Naive thymus-derived CD4-positive, alpha-beta T cell (primary cell): ENCODE data around the gene DENND6B. TPM values are rescaled to one million over a fixed set of nuclear protein-coding genes. Genes with fewer than 3 reads are reported as not detected.
"Not testable (repeated sequence)": the region's sequence is repeated elsewhere in the genome, so short reads cannot be mapped to it uniquely, and the experiment has no call there.

Experiments
- ATAC-seq: fragments of 150-1000 bp; cut with Tn5 transposase; 2 replicates; pipeline ENCODE4 v1.10.0; 2021; ENCODE audit warnings: mild to moderate bottlenecking, moderate library complexity
- CTCF ChIA-PET: fragments of 350-600 bp; sonication (Branson Sonifier 250); formaldehyde crosslinking; loops from one replicate; lab custom pipeline; 2021; ENCODE audit warnings: antibody characterized with exemption; lab: Charles Lee
- POLR2A ChIA-PET: fragments of 350-600 bp; sonication (Branson Sonifier 250); formaldehyde crosslinking; loops from one replicate; lab custom pipeline; 2021; ENCODE audit warnings: antibody characterized with exemption, inconsistent platforms; lab: Charles Lee
- DNase-seq, 9 donors: peaks; one replicate each; pipeline versions ENCODE4 v3.0.0 to v3.0.0-alpha.2; 2020 to 2022; ENCODE audit warnings: mixed read lengths in 1 of 9
- H3K27ac ChIP-seq: one replicate; pipeline ENCODE4 v1.7.0; 2013; ENCODE audit warnings: mild to moderate bottlenecking, low read depth, low read length, moderate library complexity
- H3K27me3 ChIP-seq, 2 donors: one replicate each; pipeline ENCODE4 v1.7.0; 2013; ENCODE audit warnings: low read length in 2 of 2, mild to moderate bottlenecking in 2 of 2, moderate library complexity in 2 of 2; ENCODE audit not compliant: control insufficient read depth in 2 of 2, insufficient read depth in 2 of 2
- H3K36me3 ChIP-seq, 3 experiments: 1 replicate in 2 of 3; 2 replicates in 1 of 3; pipeline ENCODE4 v1.7.0; 2013; ENCODE audit warnings: low read length in 3 of 3, mild to moderate bottlenecking in 3 of 3, moderate library complexity in 1 of 3; ENCODE audit not compliant: insufficient read depth in 3 of 3, control insufficient read depth in 2 of 3
- H3K4me1 ChIP-seq, 2 donors: one replicate each; pipeline ENCODE4 v1.7.0; 2013; ENCODE audit warnings: low read length in 2 of 2, mild to moderate bottlenecking in 2 of 2, moderate library complexity in 1 of 2; ENCODE audit not compliant: control insufficient read depth in 2 of 2, insufficient read depth in 2 of 2
- H3K4me3 ChIP-seq: 2 replicates; pipeline ENCODE4 v1.7.0; 2013; ENCODE audit warnings: mild to moderate bottlenecking, low read length
- H3K9me3 ChIP-seq, 3 experiments: 1 replicate in 2 of 3; 2 replicates in 1 of 3; pipeline ENCODE4 v1.7.0; 2013; ENCODE audit warnings: low read length in 3 of 3; ENCODE audit not compliant: control insufficient read depth in 2 of 3
- H3K27ac Mint-ChIP-seq, 9 donors: one replicate each; pipeline ENCODE4 v1.8.0; 2020 to 2022; ENCODE audit warnings: mixed read lengths in 9 of 9, mild to moderate bottlenecking in 8 of 9, moderate library complexity in 5 of 9, inconsistent platforms in 2 of 9
- H3K27me3 Mint-ChIP-seq, 5 donors: one replicate each; pipeline ENCODE4 v1.8.0; 2021 to 2022; ENCODE audit warnings: mixed read lengths in 5 of 5, mild to moderate bottlenecking in 1 of 5
- H3K36me3 Mint-ChIP-seq, 5 donors: one replicate each; pipeline ENCODE4 v1.8.0; 2020 to 2022; ENCODE audit warnings: mixed read lengths in 5 of 5, mild to moderate bottlenecking in 3 of 5, inconsistent platforms in 1 of 5
- H3K4me1 Mint-ChIP-seq, 7 donors: one replicate each; pipeline ENCODE4 v1.8.0; 2020 to 2022; ENCODE audit warnings: mixed read lengths in 7 of 7, mild to moderate bottlenecking in 3 of 7, inconsistent platforms in 1 of 7
- H3K4me3 Mint-ChIP-seq, 10 donors: one replicate each; pipeline ENCODE4 v1.8.0; 2020 to 2022; ENCODE audit warnings: mild to moderate bottlenecking in 10 of 10, mixed read lengths in 10 of 10, moderate library complexity in 6 of 10, inconsistent platforms in 2 of 10
- H3K9me3 Mint-ChIP-seq, 11 donors: one replicate each; pipeline ENCODE4 v1.8.0; 2020 to 2022; ENCODE audit warnings: mixed read lengths in 11 of 11, mild to moderate bottlenecking in 4 of 11, inconsistent platforms in 1 of 11, moderate library complexity in 1 of 11
- intact Hi-C, 2 donors: fragments of 100-400 bp; cut with micrococcal nuclease; formaldehyde crosslinking; loops; one replicate each; pipeline ENCODE4 v1.15.1; 2023
- polyA plus RNA-seq, 2 donors: library from polyadenylated mRNA; unstranded; fragments of 300-500 nt; fragmentation: Illumina TruSeq; gene quantifications; one replicate each; pipeline ENCODE4 v1.2.3, GENCODE V29; 2021
- total RNA-seq, 6 experiments: library from RNA in 5 of 6; stranded (reverse) in 5 of 6; gene quantifications; 1 replicate in 5 of 6; 2 replicates in 1 of 6; pipeline ENCODE4 v1.2.3 and lab custom pipeline; 2021 to 2026

DENND6B gene
- total and polyA plus RNA-seq, 7 experiments from 2014 or later, result 0.19 to 4.0 (median 2.2) TPM

DNA sequence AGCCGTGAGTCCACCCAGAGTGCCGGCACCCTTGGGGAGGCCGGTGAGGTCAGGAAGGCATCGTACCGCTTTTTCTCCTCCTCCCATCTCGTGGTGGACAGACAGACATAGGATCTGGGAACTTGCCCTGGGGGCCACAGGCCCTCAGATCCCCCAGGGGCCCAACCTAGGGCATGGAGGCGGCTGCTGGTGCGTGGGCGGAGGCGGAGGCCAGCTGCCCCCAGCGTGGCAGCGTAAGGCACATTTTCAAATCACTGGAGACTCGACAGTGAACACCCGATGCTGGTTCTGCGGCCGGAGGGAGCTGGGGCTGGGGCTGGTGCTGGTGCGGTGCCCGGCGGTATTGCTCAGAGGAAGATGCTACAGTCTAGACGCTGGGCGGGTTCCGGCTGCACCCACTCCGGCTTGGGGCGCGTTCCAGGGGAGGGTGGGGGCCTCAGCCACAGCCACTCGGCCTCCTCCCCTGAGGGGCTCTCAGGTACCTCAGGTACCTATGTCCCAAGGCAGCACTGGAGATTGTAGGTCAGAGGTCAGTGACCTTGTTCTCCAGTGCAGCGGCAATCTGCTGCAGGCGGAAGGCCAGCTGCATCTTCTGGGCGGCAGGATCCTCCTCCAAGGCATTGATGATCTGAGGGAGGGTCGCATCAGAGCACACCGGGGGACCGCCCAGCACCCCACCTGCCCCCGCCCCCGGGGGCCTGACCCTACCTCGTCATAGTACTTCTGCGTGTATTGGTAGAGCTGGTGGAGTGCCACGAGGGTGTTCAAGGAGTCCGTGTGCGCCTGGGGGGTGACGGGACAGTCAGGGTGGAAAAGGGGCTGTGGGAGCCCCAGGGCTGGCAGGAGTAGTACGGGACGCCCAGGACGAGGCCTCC lies 51.4 kb downstream of the DENND6B start:
- CTCF ChIA-PET, result interaction anchor here (0.7 kb wide), 1 partner anchor 128 kb away, joined by 3 read pairs; no protein-coding TSS in a partner anchor
- no peaks in the 10 kb centered on the region for H3K36me3 Mint-ChIP-seq
- intact Hi-C loops, result loop anchor here (10.0 kb wide), 3 partner anchors 199 to 309 kb away; partner anchors contain the start of genes CHKB (in 1 of the 2), LMF2 (in 1 of the 2), NCAPH2 (in 1 of the 2) and SBF1 (in 1 of the 2)
- Histone ChIP-seq H3K36me3 (no peaks in the 10 kb centered on the region), H3K4me1 (peaks cover 3 to 10% of the 10 kb centered on the region in 2 donors), H3K27ac (no peak overlapping the region), H3K4me3 (no peak overlapping the region), H3K27me3 (no peaks in the 10 kb centered on the region), H3K9me3 (no peaks in the 10 kb centered on the region)
- POLR2A ChIA-PET, result no interaction called here
- peaks cover 4 to 12% (median 6%) of the 10 kb centered on the region in 7 donors for H3K4me1 Mint-ChIP-seq
- no peaks in the 10 kb centered on the region for H3K9me3 Mint-ChIP-seq
- H3K4me3 Mint-ChIP-seq, result no peak overlapping the region
- peaks cover 0 to 16% (median 0%) of the 10 kb centered on the region in 5 donors for H3K27me3 Mint-ChIP-seq
- ATAC-seq (no peak), DNase-seq (no peak)
- H3K27ac Mint-ChIP-seq, result no peak overlapping the region

DNA sequence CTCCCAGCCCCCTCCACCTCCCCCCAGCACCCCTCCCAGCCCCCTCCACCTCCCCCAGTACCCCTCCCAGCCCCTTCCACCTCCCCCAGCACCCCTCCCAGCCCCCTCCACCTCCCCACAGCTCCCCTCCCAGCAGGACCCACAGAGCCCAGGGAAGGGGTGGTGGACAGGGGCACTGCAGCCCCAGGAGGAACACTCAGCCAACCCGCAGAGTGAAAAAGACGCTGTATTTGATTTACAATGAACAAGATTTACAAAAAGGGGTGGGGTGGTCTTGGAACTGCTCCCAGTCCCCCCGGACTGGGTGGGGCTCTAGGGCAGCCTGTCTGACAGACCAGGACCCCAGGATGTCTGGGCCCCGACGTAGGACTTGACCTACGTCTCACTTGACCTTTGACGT lies 52.0 kb downstream of the DENND6B start:
- POLR2A ChIA-PET, result no interaction called here

DNA sequence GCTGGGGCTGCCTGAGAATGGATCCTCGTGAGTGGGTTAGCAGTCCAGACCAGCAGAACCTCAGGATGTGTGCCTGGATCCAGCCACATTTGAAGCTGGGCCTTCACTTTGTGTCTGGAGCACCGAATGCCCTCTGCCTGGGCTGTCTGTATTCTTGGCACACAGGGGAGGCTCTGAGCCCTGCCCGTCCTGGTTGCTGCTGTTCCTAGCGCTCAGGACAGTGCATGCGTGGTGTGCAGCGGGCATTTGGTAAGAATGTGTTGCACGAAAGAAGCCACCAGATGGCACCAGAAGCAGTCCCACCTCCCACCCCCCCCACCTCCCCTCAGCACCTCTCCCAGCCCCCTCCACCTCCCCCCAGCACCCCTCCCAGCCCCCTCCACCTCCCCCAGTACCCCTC lies 52.5 kb downstream of the DENND6B start:
- H3K9me3 ChIP-seq, result no peaks in the 10 kb centered on the region
- Mint-ChIP-seq H3K4me1 (peaks cover 5 to 12% (median 6%) of the 10 kb centered on the region in 7 donors), H3K27me3 (peaks cover 0 to 16% (median 0%) of the 10 kb centered on the region in 5 donors), H3K36me3 (no peaks in the 10 kb centered on the region), H3K4me3 (no peak overlapping the region), H3K9me3 (no peaks in the 10 kb centered on the region), H3K27ac (no peak overlapping the region)
- H3K36me3 ChIP-seq, result no peaks in the 10 kb centered on the region
- no peak overlapping the region for H3K4me3 ChIP-seq
- peak in 6 of 9 donors; percentile 20 to 49 (median 36) for DNase-seq
- no peak for ATAC-seq
- intact Hi-C loops, result loop anchor here (1.0 to 10.0 kb wide), 7 partner anchors 33 to 310 kb away; partner anchors contain the start of genes DENND6B (in 2 of the 2), CHKB (in 1 of the 2), LMF2 (in 1 of the 2) and NCAPH2 (in 1 of the 2)
- H3K27me3 ChIP-seq, result no peaks in the 10 kb centered on the region
- no peak overlapping the region for H3K27ac ChIP-seq
- peaks cover 3 to 15% of the 10 kb centered on the region in 2 donors for H3K4me1 ChIP-seq
- CTCF ChIA-PET, result no interaction called here
- POLR2A ChIA-PET, result no interaction called here

More for the DNA sequence above, 52.0 kb downstream of the DENND6B start:
- Mint-ChIP-seq H3K27me3 (peaks cover 0 to 16% (median 0%) of the 10 kb centered on the region in 5 donors), H3K36me3 (no peaks in the 10 kb centered on the region), H3K4me1 (peaks cover 4 to 12% (median 6%) of the 10 kb centered on the region in 7 donors), H3K9me3 (no peaks in the 10 kb centered on the region), H3K4me3 (no peak overlapping the region), H3K27ac (no peak overlapping the region)
- H3K4me1 ChIP-seq, result peaks cover 3 to 10% of the 10 kb centered on the region in 2 donors
- CTCF ChIA-PET, result no interaction called here
- no peaks in the 10 kb centered on the region for H3K9me3 ChIP-seq
- no peak overlapping the region for H3K27ac ChIP-seq
- DNase-seq (no peak), ATAC-seq (no peak)
- no peak overlapping the region for H3K4me3 ChIP-seq
- no peaks in the 10 kb centered on the region for H3K27me3 ChIP-seq
- no peaks in the 10 kb centered on the region for H3K36me3 ChIP-seq
- intact Hi-C loops, result loop anchor here (1.0 to 10.0 kb wide), 7 partner anchors 33 to 310 kb away; partner anchors contain the start of genes DENND6B (in 2 of the 2), CHKB (in 1 of the 2), LMF2 (in 1 of the 2) and NCAPH2 (in 1 of the 2)

DNA sequence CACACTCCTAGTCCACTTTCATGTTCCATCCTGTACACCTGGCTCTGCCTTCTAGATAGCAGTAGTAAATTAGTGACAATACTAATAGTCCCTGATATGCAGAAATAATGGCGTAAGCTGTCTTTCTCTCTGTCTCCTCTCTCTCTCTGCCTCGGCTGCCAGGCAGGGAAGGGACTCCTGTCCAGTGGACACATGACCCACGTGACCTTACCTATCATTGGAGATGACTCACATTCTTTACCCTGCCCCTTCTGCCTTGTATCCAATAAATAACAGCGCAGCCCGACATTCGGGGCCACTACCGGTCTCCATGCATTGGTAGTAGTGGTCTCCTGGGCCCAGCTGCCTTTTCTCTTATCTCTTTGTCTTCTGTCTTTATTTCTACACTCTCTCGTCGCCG lies 53.0 kb downstream of the DENND6B start:
- ATAC-seq, CTCF ChIA-PET, H3K4me3 ChIP-seq, DNase-seq, H3K36me3 Mint-ChIP-seq, H3K9me3 Mint-ChIP-seq, H3K9me3 ChIP-seq, H3K27ac ChIP-seq, H3K27me3 ChIP-seq, H3K36me3 ChIP-seq: not testable (repeated sequence)
- H3K4me1 ChIP-seq, result peaks cover 3 to 18% of the 10 kb centered on the region in 2 donors
- H3K4me1 Mint-ChIP-seq, result peaks cover 5 to 12% (median 9%) of the 10 kb centered on the region in 7 donors
- intact Hi-C loops, result loop anchor here (1.0 to 10.0 kb wide), 7 partner anchors 34 to 311 kb away; partner anchors contain the start of genes DENND6B (in 2 of the 2), CHKB (in 1 of the 2), LMF2 (in 1 of the 2) and NCAPH2 (in 1 of the 2)
- POLR2A ChIA-PET, result interaction anchor here (1.7 kb wide), 1 partner anchor 23 kb away, joined by 7 read pairs; the partner anchor contains the start of gene HDAC10
- peak overlapping the region in 1 of 9 donors; percentile 15 for H3K27ac Mint-ChIP-seq
- peak overlapping the region in 1 of 10 donors; percentile 38 for H3K4me3 Mint-ChIP-seq
- H3K27me3 Mint-ChIP-seq, result peaks cover 0 to 16% (median 0%) of the 10 kb centered on the region in 5 donors

DNA sequence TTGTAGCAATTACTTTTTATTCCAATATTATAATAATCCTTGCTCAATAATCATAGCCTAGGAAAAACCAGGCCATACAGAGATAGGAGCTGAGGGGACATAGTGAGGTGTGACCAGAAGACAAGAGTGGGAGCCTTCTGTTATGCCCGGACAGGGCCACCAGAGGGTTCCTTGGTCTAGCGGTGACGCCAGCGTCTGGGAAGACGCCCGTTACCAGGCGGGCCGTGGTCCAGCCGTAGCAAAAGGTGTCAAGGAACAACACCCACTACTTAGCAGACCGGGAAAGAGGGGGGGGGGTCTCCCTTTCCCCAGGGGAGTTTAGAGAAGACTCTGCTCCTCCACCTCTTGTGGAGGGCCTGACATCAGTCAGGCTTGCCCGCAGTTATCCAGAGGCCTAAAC lies 53.5 kb downstream of the DENND6B start:
- not testable (repeated sequence) for H3K36me3 ChIP-seq, DNase-seq, ATAC-seq, H3K27ac ChIP-seq, H3K4me3 ChIP-seq, H3K36me3 Mint-ChIP-seq, H3K27me3 ChIP-seq, H3K9me3 Mint-ChIP-seq, H3K4me3 Mint-ChIP-seq, H3K27ac Mint-ChIP-seq, H3K9me3 ChIP-seq
- intact Hi-C loops, result loop anchor here (5.0 to 10.0 kb wide), 4 partner anchors 34 to 311 kb away; partner anchors contain the start of genes CHKB (in 1 of the 2), LMF2 (in 1 of the 2), NCAPH2 (in 1 of the 2) and PLXNB2 (in 1 of the 2)
- Mint-ChIP-seq H3K4me1 (peaks cover 5 to 16% (median 10%) of the 10 kb centered on the region in 7 donors), H3K27me3 (peaks cover 0 to 16% (median 0%) of the 10 kb centered on the region in 5 donors)
- peaks cover 3 to 18% of the 10 kb centered on the region in 2 donors for H3K4me1 ChIP-seq
- ChIA-PET CTCF (interaction anchor here (0.6 kb wide), 1 partner anchor 33 kb away, joined by 3 read pairs; no protein-coding TSS in a partner anchor), POLR2A (interaction anchor here (0.6 to 2.5 kb wide), 3 partner anchors 22 to 348 kb away, joined by 3 to 8 read pairs (median 7); partner anchors contain the start of gene HDAC10)
